Measurements from ENCODE around the gene RNF169. TPM values are rescaled to one million over a fixed set of nuclear protein-coding genes. Genes with fewer than 3 reads are reported as not detected.

The RNF169 gene
- total and polyA plus RNA-seq, 4 donors = 0.60 to 11.0 (median 5.1) TPM

DNA sequence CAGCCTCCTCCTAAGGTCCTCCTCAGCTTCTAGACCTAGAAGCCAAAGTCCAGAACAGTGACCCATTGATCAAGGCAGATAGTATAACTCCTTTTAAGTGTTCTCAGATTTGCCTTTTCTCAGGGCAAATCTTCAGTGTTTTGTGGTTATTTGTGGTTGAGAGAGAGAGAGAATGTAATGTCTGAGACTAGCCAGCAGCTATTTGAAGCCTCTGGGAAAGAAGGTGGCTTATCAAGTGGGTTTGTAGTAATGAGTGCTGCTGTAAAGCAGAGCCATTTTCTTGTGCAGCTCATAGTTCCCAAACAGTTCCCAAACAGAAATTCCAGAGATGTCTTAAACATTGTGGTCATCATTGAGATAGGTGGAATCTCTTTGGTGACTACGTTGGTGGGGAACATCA, 89.5 kb downstream of the RNF169 start:
- no peaks in the 10 kb centered on the region for H3K9me3 ChIP-seq (ENCODE audit: control insufficient read depth in 4 of 4, low read length in 3 of 4)
- H3K27me3 ChIP-seq (ENCODE audit: control insufficient read depth in 4 of 4, insufficient read depth in 4 of 4, low read length in 3 of 4) = no peaks in the 10 kb centered on the region
- DNase-seq (ENCODE audit: low spot score) = no peak
- H3K9ac ChIP-seq (ENCODE audit: low read depth in 1 of 2, low read length in 2 of 2) = no peak overlapping the region
- no peak overlapping the region for H3K4me3 ChIP-seq (ENCODE audit: low read depth in 1 of 3, low read length in 3 of 3)
- peaks cover 0 to 8% (median 1%) of the 10 kb centered on the region in 4 donors for H3K4me1 ChIP-seq (ENCODE audit: control insufficient read depth in 4 of 4, insufficient read depth in 4 of 4, low read length in 3 of 4)
- WGBS = 98% methylated on average over 1 of the region's 1 CpG
- TF ChIP-seq, protein P1, sequence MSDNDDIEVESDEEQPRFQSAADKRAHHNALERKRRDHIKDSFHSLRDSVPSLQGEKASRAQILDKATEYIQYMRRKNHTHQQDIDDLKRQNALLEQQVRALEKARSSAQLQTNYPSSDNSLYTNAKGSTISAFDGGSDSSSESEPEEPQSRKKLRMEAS (IDR thresholded peaks at IDR 0.05) = no peak
- no peak for TF ChIP-seq SP1 (IDR thresholded peaks at IDR 0.05)
- TF ChIP-seq, protein P2, sequence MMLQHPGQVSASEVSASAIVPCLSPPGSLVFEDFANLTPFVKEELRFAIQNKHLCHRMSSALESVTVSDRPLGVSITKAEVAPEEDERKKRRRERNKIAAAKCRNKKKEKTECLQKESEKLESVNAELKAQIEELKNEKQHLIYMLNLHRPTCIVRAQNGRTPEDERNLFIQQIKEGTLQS (IDR thresholded peaks at IDR 0.05) = no peak
- TF ChIP-seq NR2F2 (IDR thresholded peaks at IDR 0.05) = no peak
- TF ChIP-seq RXRA (IDR thresholded peaks at IDR 0.05) = no peak
- no peak for TF ChIP-seq FOXA1 (IDR thresholded peaks at IDR 0.05)
- no peak for TF ChIP-seq RAD21 (IDR thresholded peaks at IDR 0.05)
- TF ChIP-seq TAF1 (conservative IDR thresholded peaks at IDR 0.05) = no peak
- no peak for TF ChIP-seq FOXA2 (IDR thresholded peaks at IDR 0.05)
- no peak for TF ChIP-seq YY1 (IDR thresholded peaks at IDR 0.05)
- TF ChIP-seq HNF4A (conservative IDR thresholded peaks at IDR 0.05) = no peak
- peaks cover 5 to 45% (median 32%) of the 10 kb centered on the region in 4 donors for H3K36me3 ChIP-seq (ENCODE audit: control insufficient read depth in 4 of 4, insufficient read depth in 3 of 4, low read depth in 1 of 4, low read length in 3 of 4)
- no peak overlapping the region for H3K27ac ChIP-seq (ENCODE audit: low read depth in 1 of 2, low read length in 2 of 2)

DNA sequence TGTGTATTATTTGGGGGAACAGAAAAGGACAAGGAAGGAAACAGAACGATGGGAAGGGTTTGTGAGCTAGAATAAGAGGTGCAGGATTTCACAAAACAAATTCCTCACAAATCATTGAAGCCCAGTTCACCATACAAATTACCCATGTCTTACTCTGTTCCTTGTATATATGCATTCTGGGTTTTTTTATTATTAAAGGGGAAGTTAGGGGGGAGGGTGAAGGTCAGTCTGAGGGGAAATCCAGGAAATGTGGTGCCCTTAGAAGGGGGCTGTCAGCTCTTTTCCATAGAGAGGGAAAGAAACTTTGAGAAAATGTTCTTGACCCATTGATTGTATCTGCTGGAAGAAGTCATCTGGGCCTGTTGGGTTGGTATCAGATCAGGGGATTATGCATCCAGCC, 90.8 kb downstream of the RNF169 start:
- H3K4me1 ChIP-seq (ENCODE audit: control insufficient read depth in 4 of 4, insufficient read depth in 4 of 4, low read length in 3 of 4) = peaks cover 0 to 8% (median 1%) of the 10 kb centered on the region in 4 donors
- no peak overlapping the region for H3K4me3 ChIP-seq (ENCODE audit: low read depth in 1 of 3, low read length in 3 of 3)
- 83% methylated on average over 1 of the region's 1 CpG for WGBS
- no peaks in the 10 kb centered on the region for H3K27me3 ChIP-seq (ENCODE audit: control insufficient read depth in 4 of 4, insufficient read depth in 4 of 4, low read length in 3 of 4)
- no peak overlapping the region for H3K9ac ChIP-seq (ENCODE audit: low read depth in 1 of 2, low read length in 2 of 2)
- H3K36me3 ChIP-seq (ENCODE audit: control insufficient read depth in 4 of 4, insufficient read depth in 3 of 4, low read depth in 1 of 4, low read length in 3 of 4) = peaks cover 5 to 55% (median 34%) of the 10 kb centered on the region in 4 donors
- no peak for TF ChIP-seq RAD21 (IDR thresholded peaks at IDR 0.05)
- TF ChIP-seq HNF4A (conservative IDR thresholded peaks at IDR 0.05) = no peak
- TF ChIP-seq, protein P1 (IDR thresholded peaks at IDR 0.05) = no peak
- TF ChIP-seq, protein P3, sequence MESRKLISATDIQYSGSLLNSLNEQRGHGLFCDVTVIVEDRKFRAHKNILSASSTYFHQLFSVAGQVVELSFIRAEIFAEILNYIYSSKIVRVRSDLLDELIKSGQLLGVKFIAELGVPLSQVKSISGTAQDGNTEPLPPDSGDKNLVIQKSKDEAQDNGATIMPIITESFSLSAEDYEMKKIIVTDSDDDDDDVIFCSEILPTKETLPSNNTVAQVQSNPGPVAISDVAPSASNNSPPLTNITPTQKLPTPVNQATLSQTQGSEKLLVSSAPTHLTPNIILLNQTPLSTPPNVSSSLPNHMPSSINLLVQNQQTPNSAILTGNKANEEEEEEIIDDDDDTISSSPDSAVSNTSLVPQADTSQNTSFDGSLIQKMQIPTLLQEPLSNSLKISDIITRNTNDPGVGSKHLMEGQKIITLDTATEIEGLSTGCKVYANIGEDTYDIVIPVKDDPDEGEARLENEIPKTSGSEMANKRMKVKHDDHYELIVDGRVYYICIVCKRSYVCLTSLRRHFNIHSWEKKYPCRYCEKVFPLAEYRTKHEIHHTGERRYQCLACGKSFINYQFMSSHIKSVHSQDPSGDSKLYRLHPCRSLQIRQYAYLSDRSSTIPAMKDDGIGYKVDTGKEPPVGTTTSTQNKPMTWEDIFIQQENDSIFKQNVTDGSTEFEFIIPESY (IDR thresholded peaks at IDR 0.05) = no peak
- TF ChIP-seq, protein P4, sequence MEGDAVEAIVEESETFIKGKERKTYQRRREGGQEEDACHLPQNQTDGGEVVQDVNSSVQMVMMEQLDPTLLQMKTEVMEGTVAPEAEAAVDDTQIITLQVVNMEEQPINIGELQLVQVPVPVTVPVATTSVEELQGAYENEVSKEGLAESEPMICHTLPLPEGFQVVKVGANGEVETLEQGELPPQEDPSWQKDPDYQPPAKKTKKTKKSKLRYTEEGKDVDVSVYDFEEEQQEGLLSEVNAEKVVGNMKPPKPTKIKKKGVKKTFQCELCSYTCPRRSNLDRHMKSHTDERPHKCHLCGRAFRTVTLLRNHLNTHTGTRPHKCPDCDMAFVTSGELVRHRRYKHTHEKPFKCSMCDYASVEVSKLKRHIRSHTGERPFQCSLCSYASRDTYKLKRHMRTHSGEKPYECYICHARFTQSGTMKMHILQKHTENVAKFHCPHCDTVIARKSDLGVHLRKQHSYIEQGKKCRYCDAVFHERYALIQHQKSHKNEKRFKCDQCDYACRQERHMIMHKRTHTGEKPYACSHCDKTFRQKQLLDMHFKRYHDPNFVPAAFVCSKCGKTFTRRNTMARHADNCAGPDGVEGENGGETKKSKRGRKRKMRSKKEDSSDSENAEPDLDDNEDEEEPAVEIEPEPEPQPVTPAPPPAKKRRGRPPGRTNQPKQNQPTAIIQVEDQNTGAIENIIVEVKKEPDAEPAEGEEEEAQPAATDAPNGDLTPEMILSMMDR (IDR thresholded peaks at IDR 0.05; ENCODE audit: low read depth, low read length, missing input control) = no peak
- DNase-seq (ENCODE audit: low spot score) = no peak
- no peaks in the 10 kb centered on the region for H3K9me3 ChIP-seq (ENCODE audit: control insufficient read depth in 4 of 4, low read length in 3 of 4)
- no peak overlapping the region for H3K27ac ChIP-seq (ENCODE audit: low read depth in 1 of 2, low read length in 2 of 2)

DNA sequence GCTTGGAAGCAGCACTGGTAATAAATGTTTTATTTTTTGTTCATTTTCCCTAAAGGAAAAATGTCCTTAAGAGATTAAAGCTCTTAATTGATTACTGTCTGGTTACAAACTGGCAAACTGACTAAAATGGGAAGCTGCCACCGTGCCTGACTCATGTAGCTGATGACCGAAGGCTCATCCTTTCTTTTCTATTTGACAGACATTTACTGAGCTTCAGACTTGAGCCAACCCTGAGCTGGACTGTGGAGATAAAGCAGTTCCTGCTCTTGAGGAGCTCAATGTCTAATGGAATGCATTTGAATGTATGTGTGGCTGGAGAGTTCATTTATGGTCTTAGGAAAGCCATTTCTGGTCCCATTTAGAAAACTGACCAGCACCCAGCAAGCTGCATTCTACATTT, 91.3 kb downstream of the RNF169 start:
- 68% methylated on average over 2 of the region's 2 CpGs for WGBS
- DNase-seq (ENCODE audit: low spot score) = no peak
- peaks cover 0 to 8% (median 1%) of the 10 kb centered on the region in 4 donors for H3K4me1 ChIP-seq (ENCODE audit: control insufficient read depth in 4 of 4, insufficient read depth in 4 of 4, low read length in 3 of 4)
- no peaks in the 10 kb centered on the region for H3K27me3 ChIP-seq (ENCODE audit: control insufficient read depth in 4 of 4, insufficient read depth in 4 of 4, low read length in 3 of 4)
- no peak overlapping the region for H3K27ac ChIP-seq (ENCODE audit: low read depth in 1 of 2, low read length in 2 of 2)
- no peak overlapping the region for H3K9ac ChIP-seq (ENCODE audit: low read depth in 1 of 2, low read length in 2 of 2)
- H3K4me3 ChIP-seq (ENCODE audit: low read depth in 1 of 3, low read length in 3 of 3) = no peak overlapping the region
- peaks cover 5 to 56% (median 29%) of the 10 kb centered on the region in 4 donors for H3K36me3 ChIP-seq (ENCODE audit: control insufficient read depth in 4 of 4, insufficient read depth in 3 of 4, low read depth in 1 of 4, low read length in 3 of 4)
- no peaks in the 10 kb centered on the region for H3K9me3 ChIP-seq (ENCODE audit: control insufficient read depth in 4 of 4, low read length in 3 of 4)
- TF ChIP-seq FOXA2 (IDR thresholded peaks at IDR 0.05) = no peak
- TF ChIP-seq, protein P5, sequence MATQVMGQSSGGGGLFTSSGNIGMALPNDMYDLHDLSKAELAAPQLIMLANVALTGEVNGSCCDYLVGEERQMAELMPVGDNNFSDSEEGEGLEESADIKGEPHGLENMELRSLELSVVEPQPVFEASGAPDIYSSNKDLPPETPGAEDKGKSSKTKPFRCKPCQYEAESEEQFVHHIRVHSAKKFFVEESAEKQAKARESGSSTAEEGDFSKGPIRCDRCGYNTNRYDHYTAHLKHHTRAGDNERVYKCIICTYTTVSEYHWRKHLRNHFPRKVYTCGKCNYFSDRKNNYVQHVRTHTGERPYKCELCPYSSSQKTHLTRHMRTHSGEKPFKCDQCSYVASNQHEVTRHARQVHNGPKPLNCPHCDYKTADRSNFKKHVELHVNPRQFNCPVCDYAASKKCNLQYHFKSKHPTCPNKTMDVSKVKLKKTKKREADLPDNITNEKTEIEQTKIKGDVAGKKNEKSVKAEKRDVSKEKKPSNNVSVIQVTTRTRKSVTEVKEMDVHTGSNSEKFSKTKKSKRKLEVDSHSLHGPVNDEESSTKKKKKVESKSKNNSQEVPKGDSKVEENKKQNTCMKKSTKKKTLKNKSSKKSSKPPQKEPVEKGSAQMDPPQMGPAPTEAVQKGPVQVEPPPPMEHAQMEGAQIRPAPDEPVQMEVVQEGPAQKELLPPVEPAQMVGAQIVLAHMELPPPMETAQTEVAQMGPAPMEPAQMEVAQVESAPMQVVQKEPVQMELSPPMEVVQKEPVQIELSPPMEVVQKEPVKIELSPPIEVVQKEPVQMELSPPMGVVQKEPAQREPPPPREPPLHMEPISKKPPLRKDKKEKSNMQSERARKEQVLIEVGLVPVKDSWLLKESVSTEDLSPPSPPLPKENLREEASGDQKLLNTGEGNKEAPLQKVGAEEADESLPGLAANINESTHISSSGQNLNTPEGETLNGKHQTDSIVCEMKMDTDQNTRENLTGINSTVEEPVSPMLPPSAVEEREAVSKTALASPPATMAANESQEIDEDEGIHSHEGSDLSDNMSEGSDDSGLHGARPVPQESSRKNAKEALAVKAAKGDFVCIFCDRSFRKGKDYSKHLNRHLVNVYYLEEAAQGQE (IDR thresholded peaks at IDR 0.05) = no peak
- TF ChIP-seq TAF1 (conservative IDR thresholded peaks at IDR 0.05) = no peak
- no peak for TF ChIP-seq YY1 (IDR thresholded peaks at IDR 0.05)
- TF ChIP-seq, protein P4 (IDR thresholded peaks at IDR 0.05; ENCODE audit: low read depth, low read length, missing input control) = no peak
- TF ChIP-seq NR2F2 (IDR thresholded peaks at IDR 0.05) = no peak
- TF ChIP-seq EGR1 (IDR thresholded peaks at IDR 0.05; ENCODE audit: low read depth in 2 of 2) = no peak
- TF ChIP-seq, protein P2 (IDR thresholded peaks at IDR 0.05) = no peak
- TF ChIP-seq FOXA1 (IDR thresholded peaks at IDR 0.05) = no peak
- no peak for TF ChIP-seq RXRA (IDR thresholded peaks at IDR 0.05)
- TF ChIP-seq, protein P1 (IDR thresholded peaks at IDR 0.05) = no peak

Data from liver (tissue), 9 donors.